Sigmoid colon (tissue), 7 donors: ENCODE data around the gene HBA1. TPM values are rescaled to one million over a fixed set of nuclear protein-coding genes. Genes with fewer than 3 reads are reported as not detected.

Experiments used
- DNase-seq: peaks from one replicate; pipeline ENCODE4 v3.0.0-alpha.2; 2019
- H3K27ac ChIP-seq, 4 donors: fragments of 200-600 bp; sonication (generic); one replicate each; pipeline ENCODE4 v1.5.1; 2016 to 2019; ENCODE audit warnings: mild to moderate bottlenecking in 1 of 4
- H3K27me3 ChIP-seq, 3 donors: fragments of 200-600 bp; sonication (generic); one replicate each; pipeline ENCODE4 v1.5.1; 2019; ENCODE audit warnings: mild to moderate bottlenecking in 1 of 3
- H3K36me3 ChIP-seq, 4 donors: fragments of 200-600 bp; sonication (generic); one replicate each; pipeline ENCODE4 v1.5.1; 2016 to 2019
- H3K4me1 ChIP-seq, 4 donors: fragments of 200-600 bp; sonication (generic); one replicate each; pipeline ENCODE4 v1.5.1; 2017 to 2019
- H3K4me3 ChIP-seq, 4 donors: fragments of 200-600 bp; sonication (generic); one replicate each; pipeline ENCODE4 v1.5.1; 2017 to 2019; ENCODE audit warnings: mild to moderate bottlenecking in 2 of 4, moderate library complexity in 1 of 4
- H3K9me3 ChIP-seq, 4 donors: fragments of 200-600 bp in 3 of 4; sonication (generic) in 3 of 4; one replicate each; pipeline versions ENCODE4 v1.5.1 to v1.6.1; 2013 to 2019
- CTCF ChIP-seq, 4 experiments: fragments of 450-650 bp in 3 of 4; fragments of 200-600 bp in 1 of 4; IDR thresholded peaks; one replicate each; pipeline ENCODE4 v1.5.1; 2016 to 2019; ENCODE audit warnings: antibody characterized with exemption in 4 of 4, mild to moderate bottlenecking in 3 of 4, moderate library complexity in 2 of 4
- EP300 ChIP-seq, 4 donors: sonication (generic); formaldehyde crosslinking; IDR thresholded peaks; one replicate each; pipeline ENCODE4 v1.6.1; 2017; ENCODE audit warnings: antibody characterized with exemption in 4 of 4
- POLR2A ChIP-seq, 2 donors: fragments of 450-650 bp; IDR thresholded peaks; one replicate each; pipeline ENCODE4 v1.6.1; 2016; ENCODE audit warnings: antibody characterized with exemption in 2 of 2, mild to moderate bottlenecking in 2 of 2, moderate library complexity in 2 of 2
- POLR2AphosphoS5 ChIP-seq, 4 donors: sonication (generic); formaldehyde crosslinking; IDR thresholded peaks; one replicate each; pipeline ENCODE4 v1.6.1; 2017; ENCODE audit warnings: antibody characterized with exemption in 4 of 4
- WGBS, 2 donors: extraction: QIAGEN DNeasy Blood & Tissue Kit; methylation state at CpG; one replicate each; pipeline ENCODE4 v1.1.7; 2013; 5-methylcytosine and 5-hydroxymethylcytosine counted together
- intact Hi-C: fragments of 100-400 bp; cut with DNase I; formaldehyde crosslinking; loops from one replicate; pipeline ENCODE4 v1.15.1; 2023
- polyA plus RNA-seq, 3 donors: library from polyadenylated mRNA; stranded (reverse); fragments of 200-250 nt; gene quantifications; one replicate each; pipeline ENCODE4 v1.2.3, GENCODE V29; 2013
- total RNA-seq, 4 donors: library from RNA; depleted of rRNA; stranded (reverse); fragments of >200 nt; gene quantifications; one replicate each; pipeline ENCODE4 v1.1.0, GENCODE V29; 2016
- donor health status: healthy with polysubstance abuse.
- donor health status: Bipolar disorder and iron deficiency.
- donor health status: healthy.

The HBA1 gene
- total and polyA plus RNA-seq, 7 donors, result 1.7 to 4.1 TPM; not detected in 5

GRCh38 chr16:143456-143855 is 33.0 kb upstream of the HBA1 start:
- no peak overlapping the region for H3K27ac ChIP-seq
- H3K4me3 ChIP-seq, result no peak overlapping the region
- WGBS, 2 donors, result 63 to 70% methylated on average over 6 of the region's 6 CpGs
- H3K27me3 ChIP-seq, result no peaks in the 10 kb centered on the region
- intact Hi-C loops, result no loop called here
- TF ChIP-seq CTCF (IDR thresholded peaks at IDR 0.05) (no peak), POLR2A (IDR thresholded peaks at IDR 0.05) (no peak), EP300 (IDR thresholded peaks at IDR 0.05) (no peak), POLR2AphosphoS5 (IDR thresholded peaks at IDR 0.05) (no peak)
- DNase-seq, result no peak
- H3K36me3 ChIP-seq, result no peaks in the 10 kb centered on the region
- H3K9me3 ChIP-seq, result no peaks in the 10 kb centered on the region
- peaks cover 0 to 7% (median 0%) of the 10 kb centered on the region in 4 donors for H3K4me1 ChIP-seq

GRCh38 chr16:144797-145252 is 31.7 kb upstream of the HBA1 start:
- 65 to 81% methylated on average over 14 of the region's 14 CpGs for WGBS, 2 donors
- no peaks in the 10 kb centered on the region for H3K27me3 ChIP-seq

GRCh38 chr16:146646-147045 is 29.8 kb upstream of the HBA1 start:
- no peak for TF ChIP-seq POLR2A (IDR thresholded peaks at IDR 0.05)
- no peak for TF ChIP-seq CTCF (IDR thresholded peaks at IDR 0.05)
- no peak for TF ChIP-seq EP300 (IDR thresholded peaks at IDR 0.05)
- no peak for TF ChIP-seq POLR2AphosphoS5 (IDR thresholded peaks at IDR 0.05)

More at GRCh38 chr16:144797-145252, 31.7 kb upstream of the HBA1 start:
- Histone ChIP-seq H3K27ac (no peak overlapping the region), H3K4me1 (no peaks in the 10 kb centered on the region), H3K9me3 (no peaks in the 10 kb centered on the region), H3K4me3 (no peak overlapping the region), H3K36me3 (no peaks in the 10 kb centered on the region)
- no peak for TF ChIP-seq EP300 (IDR thresholded peaks at IDR 0.05)
- TF ChIP-seq CTCF (IDR thresholded peaks at IDR 0.05), result no peak
- no peak for TF ChIP-seq POLR2AphosphoS5 (IDR thresholded peaks at IDR 0.05)
- TF ChIP-seq POLR2A (IDR thresholded peaks at IDR 0.05), result no peak
- DNase-seq, result no peak
- intact Hi-C loops, result no loop called here

GRCh38 chr16:149024-149660 is 27.3 kb upstream of the HBA1 start:
- H3K4me3 ChIP-seq, result no peak overlapping the region
- peaks cover 0 to under 1% (median 0%) of the 10 kb centered on the region in 3 donors for H3K27me3 ChIP-seq
- TF ChIP-seq CTCF (IDR thresholded peaks at IDR 0.05) (no peak), POLR2A (IDR thresholded peaks at IDR 0.05) (no peak), POLR2AphosphoS5 (IDR thresholded peaks at IDR 0.05) (no peak), EP300 (IDR thresholded peaks at IDR 0.05) (no peak)
- no peaks in the 10 kb centered on the region for H3K36me3 ChIP-seq
- WGBS, 2 donors, result 40 to 56% methylated on average over 9 of the region's 9 CpGs
- DNase-seq, result no peak
- H3K9me3 ChIP-seq, result no peaks in the 10 kb centered on the region
- intact Hi-C loops, result no loop called here
- no peak overlapping the region for H3K27ac ChIP-seq
- H3K4me1 ChIP-seq, result peaks cover 0 to under 1% (median under 1%) of the 10 kb centered on the region in 4 donors

More at GRCh38 chr16:146646-147045, 29.8 kb upstream of the HBA1 start:
- intact Hi-C loops, result no loop called here
- H3K9me3 ChIP-seq, result no peaks in the 10 kb centered on the region
- H3K36me3 ChIP-seq, result no peaks in the 10 kb centered on the region
- no peaks in the 10 kb centered on the region for H3K27me3 ChIP-seq
- DNase-seq, result no peak
- H3K4me1 ChIP-seq, result no peaks in the 10 kb centered on the region
- no peak overlapping the region for H3K4me3 ChIP-seq
- no peak overlapping the region for H3K27ac ChIP-seq
- 87 to 91% methylated on average over 2 of the region's 2 CpGs for WGBS, 2 donors
